Choroid plexus epithelial cell (primary cell): ENCODE measurements around the gene CXCL6.

Source experiments
- DNase-seq: peaks from one replicate; pipeline ENCODE4 v3.0.0-alpha.2; 2010; ENCODE audit warnings: low read depth
- H3K4me3 ChIP-seq: 2 replicates; pipeline ENCODE4 v1.5.1; 2011; ENCODE audit warnings: low read depth, mild to moderate bottlenecking, control low read depth, low read length, moderate library complexity
- TF ChIP-seq, protein P1 (sequence below): conservative IDR thresholded peaks from 2 replicates; pipeline ENCODE4 v1.5.1; 2011; ENCODE audit warnings: low read depth, mild to moderate bottlenecking, control low read depth, inconsistent platforms, low read length, moderate library complexity

CXCL6 gene

GRCh38 chr4:73871511-73872310 lies 35.2 kb downstream of the CXCL6 start:
- peak overlapping the region; percentile 60 for H3K4me3 ChIP-seq
- peak; percentile 67 for DNase-seq
- TF ChIP-seq, protein P1, sequence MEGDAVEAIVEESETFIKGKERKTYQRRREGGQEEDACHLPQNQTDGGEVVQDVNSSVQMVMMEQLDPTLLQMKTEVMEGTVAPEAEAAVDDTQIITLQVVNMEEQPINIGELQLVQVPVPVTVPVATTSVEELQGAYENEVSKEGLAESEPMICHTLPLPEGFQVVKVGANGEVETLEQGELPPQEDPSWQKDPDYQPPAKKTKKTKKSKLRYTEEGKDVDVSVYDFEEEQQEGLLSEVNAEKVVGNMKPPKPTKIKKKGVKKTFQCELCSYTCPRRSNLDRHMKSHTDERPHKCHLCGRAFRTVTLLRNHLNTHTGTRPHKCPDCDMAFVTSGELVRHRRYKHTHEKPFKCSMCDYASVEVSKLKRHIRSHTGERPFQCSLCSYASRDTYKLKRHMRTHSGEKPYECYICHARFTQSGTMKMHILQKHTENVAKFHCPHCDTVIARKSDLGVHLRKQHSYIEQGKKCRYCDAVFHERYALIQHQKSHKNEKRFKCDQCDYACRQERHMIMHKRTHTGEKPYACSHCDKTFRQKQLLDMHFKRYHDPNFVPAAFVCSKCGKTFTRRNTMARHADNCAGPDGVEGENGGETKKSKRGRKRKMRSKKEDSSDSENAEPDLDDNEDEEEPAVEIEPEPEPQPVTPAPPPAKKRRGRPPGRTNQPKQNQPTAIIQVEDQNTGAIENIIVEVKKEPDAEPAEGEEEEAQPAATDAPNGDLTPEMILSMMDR, result no peak

GRCh38 chr4:73872316-73873108 lies 36.0 kb downstream of the CXCL6 start:
- no peak overlapping the region for H3K4me3 ChIP-seq
- TF ChIP-seq, protein P1, result no peak
- peak; percentile 78 for DNase-seq

DNA sequence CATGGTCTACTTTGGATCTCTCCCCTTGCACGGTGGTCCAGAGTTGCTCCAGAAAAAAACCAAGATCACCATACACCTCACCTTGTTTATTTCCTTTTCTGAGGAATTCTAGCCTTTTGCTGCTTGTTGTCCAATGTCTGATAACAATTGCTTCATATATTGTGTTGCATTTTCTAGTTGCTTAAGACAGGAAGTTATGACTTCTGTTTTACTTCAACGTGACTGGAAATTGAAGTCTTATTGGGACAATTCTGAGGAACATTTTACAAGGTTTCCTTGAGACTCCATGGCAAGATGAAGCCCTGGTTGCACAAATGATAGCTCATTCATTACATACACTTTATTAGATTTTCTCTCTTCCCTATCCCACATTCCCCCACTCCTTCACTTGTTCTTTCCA lies 37.9 kb downstream of the CXCL6 start:
- TF ChIP-seq, protein P1, result no peak
- DNase-seq, result no peak
- no peak overlapping the region for H3K4me3 ChIP-seq

DNA sequence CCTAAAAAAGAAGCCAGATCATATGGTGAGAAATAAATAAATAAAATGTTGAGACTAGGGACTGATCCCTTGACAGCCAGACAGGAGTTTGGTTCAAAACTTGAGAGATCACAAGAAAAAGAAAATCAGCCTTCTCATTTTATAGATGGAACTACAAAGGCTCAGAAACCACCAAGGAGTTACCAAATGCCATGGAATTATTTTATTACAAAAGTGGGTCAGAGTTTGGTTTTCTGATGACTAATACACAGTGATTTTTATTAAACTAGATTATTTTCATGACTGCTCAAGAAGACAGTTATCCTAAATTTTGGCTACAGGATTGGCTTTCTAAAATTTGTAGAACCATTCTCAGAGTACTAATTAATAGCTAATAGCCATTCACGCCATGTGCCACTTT lies 38.9 kb downstream of the CXCL6 start:
- TF ChIP-seq, protein P1, result no peak
- H3K4me3 ChIP-seq, result no peak overlapping the region
- no peak for DNase-seq

GRCh38 chr4:73883306-73883705 lies 46.8 kb downstream of the CXCL6 start:
- H3K4me3 ChIP-seq, result no peak overlapping the region
- peak; percentile 77 for DNase-seq
- TF ChIP-seq, protein P1, result no peak

- peak; percentile 74 for DNase-seq
- TF ChIP-seq, protein P1, result no peak
- H3K4me3 ChIP-seq, result no peak overlapping the region
Observed at GRCh38 chr4:73885574-73886267, 49.2 kb downstream of the CXCL6 start.
